ENCODE data around the gene SPRR5.

Gene SPRR5

GRCh38 chr1:152977614-152978013 lies 30.6 kb downstream of the SPRR5 start:
- no peak for TF ChIP-seq CTCF (IDR thresholded peaks at IDR 0.05; ENCODE audit: low read length, missing control alignments)
- DNase-seq (ENCODE audit: low read depth), result no peak
- no peak overlapping the region for H3K4me3 ChIP-seq (replicated peaks; ENCODE audit: low read depth, low read length)

GRCh38 chr1:152980676-152981075 lies 33.7 kb downstream of the SPRR5 start:
- DNase-seq (ENCODE audit: low read depth), result no peak
- H3K4me3 ChIP-seq (replicated peaks; ENCODE audit: low read depth, low read length), result no peak overlapping the region
- no peak for TF ChIP-seq CTCF (IDR thresholded peaks at IDR 0.05; ENCODE audit: low read length, missing control alignments)

GRCh38 chr1:152981146-152981871 lies 34.3 kb downstream of the SPRR5 start:
- no peak for TF ChIP-seq CTCF (IDR thresholded peaks at IDR 0.05; ENCODE audit: low read length, missing control alignments)
- no peak overlapping the region for H3K4me3 ChIP-seq (replicated peaks; ENCODE audit: low read depth, low read length)
- DNase-seq (ENCODE audit: low read depth), result no peak

GRCh38 chr1:152982076-152982475 lies 35.1 kb downstream of the SPRR5 start:
- TF ChIP-seq CTCF (IDR thresholded peaks at IDR 0.05; ENCODE audit: low read length, missing control alignments), result no peak
- no peak overlapping the region for H3K4me3 ChIP-seq (replicated peaks; ENCODE audit: low read depth, low read length)
- DNase-seq (ENCODE audit: low read depth), result no peak

- TF ChIP-seq CTCF (IDR thresholded peaks at IDR 0.05; ENCODE audit: low read length, missing control alignments), result no peak
- no peak overlapping the region for H3K4me3 ChIP-seq (replicated peaks; ENCODE audit: low read depth, low read length)
- no peak for DNase-seq (ENCODE audit: low read depth)
Observed at GRCh38 chr1:152983234-152983633, 36.2 kb downstream of the SPRR5 start.

GRCh38 chr1:152983743-152984142 lies 36.7 kb downstream of the SPRR5 start, which contains the start of gene SPRR1A:
TSS of gene SPRR1A (plus strand) at chr1:152984081. CDS start at chr1:152985231, 1,150 bp downstream.
- DNase-seq (ENCODE audit: low read depth), result no peak
- TF ChIP-seq CTCF (IDR thresholded peaks at IDR 0.05; ENCODE audit: low read length, missing control alignments), result no peak
- H3K4me3 ChIP-seq (replicated peaks; ENCODE audit: low read depth, low read length), result no peak within 1 kb of the TSS

- no peak overlapping the region for H3K4me3 ChIP-seq (replicated peaks; ENCODE audit: low read depth, low read length)
- no peak for DNase-seq (ENCODE audit: low read depth)
- no peak for TF ChIP-seq CTCF (IDR thresholded peaks at IDR 0.05; ENCODE audit: low read length, missing control alignments)
Observed at GRCh38 chr1:152986578-152986977, 39.6 kb downstream of the SPRR5 start.
